Measurements from ENCODE around the gene BCL2L12.
"Not testable (repeated sequence)": the region's sequence is repeated elsewhere in the genome, so short reads cannot be mapped to it uniquely, and the experiment has no call there.

The BCL2L12 gene

GRCh38 chr19:49632576-49632975 is 33.2 kb upstream of the BCL2L12 start:
- peaks cover 18% of the 10 kb centered on the region for H3K4me1 ChIP-seq (ENCODE audit: control insufficient read depth, insufficient read depth, low read length)
- no peaks in the 10 kb centered on the region for H3K9me3 ChIP-seq (ENCODE audit: control insufficient read depth, low read length)
- no peak overlapping the region for H3K27ac ChIP-seq (ENCODE audit: insufficient read depth, low read depth, low read length, poor library complexity, severe bottlenecking)
- no peaks in the 10 kb centered on the region for H3K27me3 ChIP-seq (ENCODE audit: control insufficient read depth, insufficient read depth, low read length, poor library complexity, severe bottlenecking)
- 89 to 93% methylated on average over 5 of the region's 5 CpGs for WGBS, 2 experiments
- H3K36me3 ChIP-seq (ENCODE audit: control insufficient read depth, insufficient read depth, low read length): no peaks in the 10 kb centered on the region
- H3K4me3 ChIP-seq (ENCODE audit: insufficient read depth, low read depth, low read length): no peak overlapping the region

GRCh38 chr19:49633273-49633672 is 32.5 kb upstream of the BCL2L12 start:
- not testable (repeated sequence) for H3K27me3 ChIP-seq (ENCODE audit: control insufficient read depth, insufficient read depth, low read length, poor library complexity, severe bottlenecking); H3K27ac ChIP-seq (ENCODE audit: insufficient read depth, low read depth, low read length, poor library complexity, severe bottlenecking); H3K4me3 ChIP-seq (ENCODE audit: insufficient read depth, low read depth, low read length); H3K36me3 ChIP-seq (ENCODE audit: control insufficient read depth, insufficient read depth, low read length); H3K9me3 ChIP-seq (ENCODE audit: control insufficient read depth, low read length)
- peaks cover 24% of the 10 kb centered on the region for H3K4me1 ChIP-seq (ENCODE audit: control insufficient read depth, insufficient read depth, low read length)
- WGBS, 2 experiments: 89 to 91% methylated on average over 9 of the region's 9 CpGs

- H3K36me3 ChIP-seq (ENCODE audit: control insufficient read depth, insufficient read depth, low read length): no peaks in the 10 kb centered on the region
- H3K27ac ChIP-seq (ENCODE audit: insufficient read depth, low read depth, low read length, poor library complexity, severe bottlenecking): peak overlapping the region; percentile 32
- H3K9me3 ChIP-seq (ENCODE audit: control insufficient read depth, low read length): no peaks in the 10 kb centered on the region
- H3K4me1 ChIP-seq (ENCODE audit: control insufficient read depth, insufficient read depth, low read length): peaks cover 37% of the 10 kb centered on the region
- H3K27me3 ChIP-seq (ENCODE audit: control insufficient read depth, insufficient read depth, low read length, poor library complexity, severe bottlenecking): peaks cover 4% of the 10 kb centered on the region
- WGBS, 2 experiments: 70 to 73% methylated on average over 24 of the region's 24 CpGs
- no peak overlapping the region for H3K4me3 ChIP-seq (ENCODE audit: insufficient read depth, low read depth, low read length)
Observed at GRCh38 chr19:49635530-49636232, 30.1 kb upstream of the BCL2L12 start.

- H3K4me3 ChIP-seq (ENCODE audit: insufficient read depth, low read depth, low read length): no peak overlapping the region
- H3K4me1 ChIP-seq (ENCODE audit: control insufficient read depth, insufficient read depth, low read length): peaks cover 33% of the 10 kb centered on the region
- no peaks in the 10 kb centered on the region for H3K36me3 ChIP-seq (ENCODE audit: control insufficient read depth, insufficient read depth, low read length)
- no peaks in the 10 kb centered on the region for H3K9me3 ChIP-seq (ENCODE audit: control insufficient read depth, low read length)
- 83 to 84% methylated on average over 30 of the region's 30 CpGs for WGBS, 2 experiments
- H3K27me3 ChIP-seq (ENCODE audit: control insufficient read depth, insufficient read depth, low read length, poor library complexity, severe bottlenecking): peaks cover 4% of the 10 kb centered on the region
- H3K27ac ChIP-seq (ENCODE audit: insufficient read depth, low read depth, low read length, poor library complexity, severe bottlenecking): peak overlapping the region; percentile 32
Observed at GRCh38 chr19:49636233-49636932, 29.4 kb upstream of the BCL2L12 start.

- H3K4me1 ChIP-seq (ENCODE audit: control insufficient read depth, insufficient read depth, low read length): peaks cover 36% of the 10 kb centered on the region
- H3K9me3 ChIP-seq (ENCODE audit: control insufficient read depth, low read length): no peaks in the 10 kb centered on the region
- peaks cover 4% of the 10 kb centered on the region for H3K27me3 ChIP-seq (ENCODE audit: control insufficient read depth, insufficient read depth, low read length, poor library complexity, severe bottlenecking)
- peak overlapping the region; percentile 17 for H3K27ac ChIP-seq (ENCODE audit: insufficient read depth, low read depth, low read length, poor library complexity, severe bottlenecking)
- no peaks in the 10 kb centered on the region for H3K36me3 ChIP-seq (ENCODE audit: control insufficient read depth, insufficient read depth, low read length)
- WGBS, 2 experiments: 17% methylated on average over 19 of the region's 19 CpGs
- H3K4me3 ChIP-seq (ENCODE audit: insufficient read depth, low read depth, low read length): peak overlapping the region; percentile 26
Observed at GRCh38 chr19:49637821-49638738, 27.7 kb upstream of the BCL2L12 start.

- 6 to 7% methylated on average over 31 of the region's 31 CpGs for WGBS, 2 experiments
- Histone ChIP-seq H3K9me3 (ENCODE audit: control insufficient read depth, low read length) (no peaks in the 10 kb centered on the region), H3K27ac (ENCODE audit: insufficient read depth, low read depth, low read length, poor library complexity, severe bottlenecking) (no peak overlapping the region), H3K36me3 (ENCODE audit: control insufficient read depth, insufficient read depth, low read length) (no peaks in the 10 kb centered on the region), H3K4me1 (ENCODE audit: control insufficient read depth, insufficient read depth, low read length) (peaks cover 39% of the 10 kb centered on the region), H3K4me3 (ENCODE audit: insufficient read depth, low read depth, low read length) (peak overlapping the region; percentile 32), H3K27me3 (ENCODE audit: control insufficient read depth, insufficient read depth, low read length, poor library complexity, severe bottlenecking) (peaks cover 4% of the 10 kb centered on the region)
Observed at GRCh38 chr19:49639401-49640112, 26.2 kb upstream of the BCL2L12 start.

- no peaks in the 10 kb centered on the region for H3K36me3 ChIP-seq (ENCODE audit: control insufficient read depth, insufficient read depth, low read length)
- H3K27me3 ChIP-seq (ENCODE audit: control insufficient read depth, insufficient read depth, low read length, poor library complexity, severe bottlenecking): peaks cover 4% of the 10 kb centered on the region
- H3K4me3 ChIP-seq (ENCODE audit: insufficient read depth, low read depth, low read length): peak within 1 kb of the TSS; percentile 82
- H3K9me3 ChIP-seq (ENCODE audit: control insufficient read depth, low read length): no peaks in the 10 kb centered on the region
- peak within 1 kb of the TSS; percentile 99 for H3K27ac ChIP-seq (ENCODE audit: insufficient read depth, low read depth, low read length, poor library complexity, severe bottlenecking)
- H3K4me1 ChIP-seq (ENCODE audit: control insufficient read depth, insufficient read depth, low read length): peaks cover 39% of the 10 kb centered on the region
- WGBS, 2 experiments: 0 to 1% methylated on average over 51 of the region's 51 CpGs
Observed at GRCh38 chr19:49640113-49640898, 25.4 kb upstream of the BCL2L12 start, which contains the start of gene RRAS. TSS of gene RRAS (minus strand) at chr19:49640143. CDS start at chr19:49640098, 45 bp downstream.

GRCh38 chr19:49641688-49642491 is 23.8 kb upstream of the BCL2L12 start, which contains the start of gene SCAF1:
TSS of gene SCAF1 (plus strand) at chr19:49642209. CDS start at chr19:49645027, 2,818 bp downstream.
- Histone ChIP-seq H3K27me3 (ENCODE audit: control insufficient read depth, insufficient read depth, low read length, poor library complexity, severe bottlenecking) (peaks cover 4% of the 10 kb centered on the region), H3K4me1 (ENCODE audit: control insufficient read depth, insufficient read depth, low read length) (peaks cover 26% of the 10 kb centered on the region), H3K36me3 (ENCODE audit: control insufficient read depth, insufficient read depth, low read length) (peaks cover 13% of the 10 kb centered on the region), H3K27ac (ENCODE audit: insufficient read depth, low read depth, low read length, poor library complexity, severe bottlenecking) (peak within 1 kb of the TSS; percentile 99), H3K4me3 (ENCODE audit: insufficient read depth, low read depth, low read length) (peak within 1 kb of the TSS; percentile 82), H3K9me3 (ENCODE audit: control insufficient read depth, low read length) (no peaks in the 10 kb centered on the region)
- WGBS, 2 experiments: 0% methylated on average over 87 of the region's 87 CpGs

Data from ectodermal cell (in vitro differentiated cells).